DMS53 treated with DMSO at 0.1 percent for 48 hours (cell line): Measurements from ENCODE around the gene COL17A1.

ENCODE experiments used
- DNase-seq: peaks from one replicate; lab custom pipeline; 2025; ENCODE audit not compliant: unreplicated experiment; lab: John Stamatoyannopoulos, UW

Gene COL17A1

GRCh38 chr10:103995134-103995533 lies 90.5 kb downstream of the COL17A1 start:
- no peak for DNase-seq

GRCh38 chr10:103991393-103992128 lies 94.1 kb downstream of the COL17A1 start:
- DNase-seq, result no peak

GRCh38 chr10:103990531-103990930 lies 95.1 kb downstream of the COL17A1 start:
- DNase-seq, result no peak

DNA sequence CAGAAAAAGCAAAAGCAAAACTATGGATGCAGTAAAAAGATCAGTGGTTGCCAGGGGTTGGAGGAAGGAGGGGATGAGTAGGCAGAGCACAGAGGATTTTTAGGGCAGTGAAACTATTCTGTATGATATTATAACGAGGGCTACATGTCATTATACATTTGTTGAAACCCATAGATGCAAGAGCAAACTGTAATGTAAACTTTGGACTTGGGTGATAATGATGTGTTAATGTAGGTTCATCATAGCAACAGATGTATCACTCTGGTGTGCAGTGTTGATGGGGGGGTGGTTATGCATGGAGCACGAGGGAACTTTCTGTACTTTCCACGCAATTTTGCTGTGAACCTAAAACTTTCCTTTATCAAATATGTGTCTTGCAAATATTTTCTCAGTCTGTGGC lies 95.6 kb downstream of the COL17A1 start:
- no peak for DNase-seq

DNA sequence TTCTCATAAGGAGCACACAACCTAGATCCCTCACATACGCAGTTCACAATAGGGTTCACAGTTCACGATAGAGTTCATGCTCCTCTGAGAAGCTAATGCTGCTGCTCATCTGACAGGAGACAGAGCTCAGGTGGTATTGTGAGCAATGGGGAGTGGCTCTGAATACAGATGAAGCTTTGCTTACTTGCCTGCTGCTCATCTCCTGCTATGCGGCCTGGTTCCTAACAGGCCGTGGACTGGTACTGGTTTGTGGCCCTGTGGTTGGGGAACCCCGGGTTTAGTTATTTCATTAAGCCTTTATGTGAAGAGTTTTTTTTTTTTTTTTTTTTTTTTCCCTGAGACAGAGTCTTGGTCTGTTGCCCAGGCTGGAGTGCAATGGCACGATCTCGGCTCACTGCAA lies 99.3 kb downstream of the COL17A1 start:
- DNase-seq, result no peak

GRCh38 chr10:103985726-103986125 lies 100.0 kb downstream of the COL17A1 start:
- no peak for DNase-seq

DNA sequence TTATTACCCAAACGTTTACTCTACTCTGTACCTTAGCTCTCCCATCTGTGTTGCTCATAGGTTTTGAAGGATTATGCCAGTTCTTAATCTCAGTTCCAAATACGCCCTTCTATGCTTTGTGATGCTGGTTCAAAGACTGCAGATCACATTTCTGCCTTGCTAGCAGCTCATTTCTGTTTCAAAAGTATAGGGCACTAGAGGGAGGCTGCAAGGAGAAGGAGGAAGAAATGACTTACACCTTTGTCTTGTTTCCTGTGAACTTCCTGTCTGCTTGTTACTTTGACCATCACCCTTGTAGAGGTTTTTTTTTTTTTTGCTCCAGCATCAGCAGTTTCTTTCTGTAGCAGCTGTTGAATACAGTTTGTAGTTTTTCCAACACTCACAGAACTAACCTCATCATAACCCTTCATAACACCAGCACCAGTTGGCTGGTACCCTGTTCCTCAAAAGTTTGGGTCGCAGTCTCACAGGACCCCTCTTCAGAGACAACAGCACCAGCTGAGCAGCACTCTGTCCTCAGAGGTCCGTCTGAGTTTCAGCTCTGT lies 102.2 kb downstream of the COL17A1 start:
- no peak for DNase-seq

GRCh38 chr10:103982639-103983038 lies 103.0 kb downstream of the COL17A1 start:
- no peak for DNase-seq
